GM21528 (cell line): ENCODE measurements around the gene PRR5L.
A peak's percentile ranks its signal among the peaks of the same experiment; 100 is the strongest.

Source experiments
- ATAC-seq: cut with Tn5 transposase; IDR thresholded peaks from one replicate; pipeline ENCODE4 v1.9.1; 2021; ENCODE audit warnings: mild to moderate bottlenecking, moderate library complexity; ENCODE audit not compliant: unreplicated experiment, low FRiP score

The PRR5L gene

GRCh38 chr11:36354221-36355003 lies 58.3 kb downstream of the PRR5L start:
- peak; percentile 90 for ATAC-seq

DNA sequence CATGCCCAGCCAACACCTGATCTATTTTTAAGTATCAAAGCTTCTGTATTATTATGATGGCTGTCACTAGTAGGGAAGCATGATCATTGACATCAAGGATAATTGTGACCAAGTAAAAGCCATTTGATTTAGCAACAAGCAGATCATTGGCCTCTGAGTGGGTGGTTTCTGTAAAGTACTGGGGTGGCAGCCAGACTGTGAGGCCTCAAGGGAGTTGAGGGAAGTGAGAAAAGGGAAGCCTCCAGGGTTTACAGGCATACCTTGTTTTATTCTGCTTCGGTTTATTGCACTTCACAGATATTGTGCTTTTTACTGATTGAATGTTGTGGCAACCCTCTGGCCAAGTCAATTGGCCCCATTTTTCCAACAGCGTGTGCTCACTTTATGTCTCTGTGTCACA lies 60.1 kb downstream of the PRR5L start:
- peak; percentile 69 for ATAC-seq

GRCh38 chr11:36357831-36358230 lies 61.7 kb downstream of the PRR5L start:
- ATAC-seq = no peak

GRCh38 chr11:36358436-36358835 lies 62.3 kb downstream of the PRR5L start:
- no peak for ATAC-seq

DNA sequence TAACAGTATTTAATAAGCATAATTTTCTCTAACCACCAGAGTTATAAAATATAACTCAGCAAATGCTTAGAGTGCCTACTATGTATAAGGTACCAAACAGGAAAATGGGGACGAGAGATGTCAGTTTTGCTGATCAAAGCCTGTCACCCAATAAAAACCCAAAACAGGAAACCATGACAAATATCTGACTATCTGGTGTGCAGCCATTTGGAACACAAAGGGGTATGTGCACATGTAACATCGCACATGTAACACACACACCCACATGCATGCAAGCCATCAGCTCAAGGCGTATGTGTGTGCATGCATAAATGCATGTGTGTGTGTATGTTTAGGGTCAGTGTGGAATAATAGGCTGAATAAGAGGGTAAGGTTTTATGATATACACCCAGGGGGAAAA lies 64.2 kb downstream of the PRR5L start:
- no peak for ATAC-seq

- no peak for ATAC-seq
Measured at GRCh38 chr11:36360826-36361415, 64.8 kb downstream of the PRR5L start.

GRCh38 chr11:36361472-36361871 lies 65.4 kb downstream of the PRR5L start:
- ATAC-seq = no peak

GRCh38 chr11:36361901-36362391 lies 65.9 kb downstream of the PRR5L start:
- no peak for ATAC-seq

GRCh38 chr11:36362902-36363301 lies 66.8 kb downstream of the PRR5L start:
- ATAC-seq = no peak

DNA sequence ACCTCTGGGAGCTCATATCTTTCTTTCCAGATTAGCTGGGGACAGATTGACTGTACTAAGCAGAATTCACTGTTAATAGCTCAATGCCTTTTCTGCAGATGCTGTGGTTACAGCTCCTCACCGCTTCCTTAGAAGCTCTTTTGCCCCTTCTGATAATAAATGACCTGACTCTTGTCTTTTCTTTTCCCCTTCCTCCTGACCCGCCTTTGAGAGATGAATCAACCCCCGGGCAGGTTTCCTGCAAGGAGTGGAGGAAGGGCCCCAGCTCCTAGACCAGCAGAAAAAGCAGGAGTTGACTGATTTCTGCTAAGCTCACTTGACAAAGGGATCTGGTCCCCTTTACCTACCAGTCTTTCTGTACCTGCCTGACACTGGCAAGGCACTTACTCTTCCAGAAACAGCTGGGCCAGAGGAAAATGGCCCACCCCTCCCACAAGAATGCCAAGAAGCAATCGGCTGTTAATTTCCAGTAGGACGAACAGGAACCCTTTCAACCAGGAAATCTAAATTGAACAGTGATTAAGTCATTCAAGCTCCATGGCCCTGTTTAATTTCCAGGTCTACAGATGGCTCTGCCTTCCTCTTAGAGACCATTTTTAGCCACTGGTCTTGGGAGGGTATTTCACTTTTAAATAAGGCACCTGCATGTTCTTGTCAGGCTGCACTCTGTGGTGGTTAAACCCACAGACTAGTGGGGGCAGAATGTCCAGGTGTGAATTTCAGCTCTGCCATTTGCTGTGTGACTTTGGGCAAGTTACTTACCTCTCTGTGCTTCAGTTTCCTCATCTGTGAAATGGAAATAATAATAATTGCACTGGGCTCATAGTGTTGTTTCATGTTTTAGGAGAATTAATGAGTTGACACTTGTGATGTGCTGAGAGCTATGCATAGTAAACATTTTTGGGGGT lies 67.5 kb downstream of the PRR5L start:
- no peak for ATAC-seq

GRCh38 chr11:36364551-36365325 lies 68.7 kb downstream of the PRR5L start:
- no peak for ATAC-seq

GRCh38 chr11:36365907-36366306 lies 69.8 kb downstream of the PRR5L start:
- ATAC-seq = no peak

- no peak for ATAC-seq
Measured at GRCh38 chr11:36367806-36368680, 72.0 kb downstream of the PRR5L start.

- ATAC-seq = no peak
Measured at GRCh38 chr11:36371181-36371580, 75.1 kb downstream of the PRR5L start.

DNA sequence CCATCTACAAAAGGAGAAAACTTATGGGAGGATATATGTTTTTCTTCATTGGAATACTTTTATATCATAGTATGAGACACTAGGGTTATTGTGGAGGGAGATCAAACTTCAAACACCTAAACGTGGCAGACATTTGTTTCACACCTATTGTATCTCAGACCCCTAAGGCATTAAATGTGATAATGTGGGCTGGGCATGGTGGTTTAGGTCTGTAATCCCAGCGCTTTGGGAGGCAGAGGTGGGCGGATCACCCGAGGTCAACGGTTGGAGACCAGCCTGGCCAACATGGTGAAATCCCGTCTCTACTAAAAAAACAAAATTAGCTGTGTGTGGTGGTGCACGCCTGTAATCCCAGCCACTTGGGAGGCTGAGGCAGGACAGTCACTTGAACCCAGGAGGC lies 75.5 kb downstream of the PRR5L start:
- no peak for ATAC-seq

GRCh38 chr11:36372101-36372771 lies 76.1 kb downstream of the PRR5L start:
- no peak for ATAC-seq

- no peak for ATAC-seq
Measured at GRCh38 chr11:36373016-36374010, 77.2 kb downstream of the PRR5L start.

GRCh38 chr11:36374726-36375125 lies 78.6 kb downstream of the PRR5L start:
- no peak for ATAC-seq
